ENCODE results near the gene VTA1. TPM values are rescaled to one million over a fixed set of nuclear protein-coding genes. Genes with fewer than 3 reads are reported as not detected.

Gene VTA1
- total and polyA plus RNA-seq, 2 donors (not counting 1 experiment from before 2014, with no cell fraction given): 19.8 to 27.9 TPM

GRCh38 chr6:142235791-142236190 is 88.7 kb downstream of the VTA1 start:
- POLR2A ChIA-PET: no interaction called here
- no CpG with 5 or more reads among the region's 2 CpGs for WGBS (ENCODE audit: insufficient coverage)
- Histone ChIP-seq H3K4me3 (ENCODE audit: control extremely low read depth in 1 of 5, extremely low read depth in 1 of 5, insufficient read depth in 1 of 5, low read depth in 2 of 5, low read length in 4 of 5) (no peak overlapping the region), H3K27me3 (replicated peaks in 1 of 4; ENCODE audit: control extremely low read depth in 1 of 4, control insufficient read depth in 3 of 4, insufficient read depth in 4 of 4, low read length in 3 of 4) (peaks cover 0 to 3% (median 0%) of the 10 kb centered on the region in 4 experiments), H4K20me1 (ENCODE audit: control insufficient read depth, insufficient read depth, low read length, poor library complexity, severe bottlenecking) (no peaks in the 10 kb centered on the region), H3K27ac (ENCODE audit: low read length in 2 of 2) (no peak overlapping the region), H3K9ac (ENCODE audit: low read length) (no peak overlapping the region), H3K4me1 (ENCODE audit: control insufficient read depth in 2 of 2, insufficient read depth in 2 of 2, low read length in 2 of 2) (peaks cover 0 to 4% of the 10 kb centered on the region in 2 donors), H3K79me2 (ENCODE audit: control insufficient read depth, insufficient read depth, low read length) (no peaks in the 10 kb centered on the region), H3K36me3 (replicated peaks in 1 of 2; ENCODE audit: control extremely low read depth in 1 of 2, control insufficient read depth in 1 of 2, extremely low read depth in 1 of 2, insufficient read depth in 2 of 2, low read length in 1 of 2) (no peaks in the 10 kb centered on the region), H3K9me3 (ENCODE audit: control extremely low read depth in 1 of 3, control insufficient read depth in 2 of 3, insufficient read depth in 1 of 3, low read length in 2 of 3) (no peaks in the 10 kb centered on the region), H3K4me2 (replicated peaks; ENCODE audit: low read depth, low read length, poor library complexity, severe bottlenecking) (no peak overlapping the region), H2AFZ (ENCODE audit: insufficient read depth, low read depth, low read length, poor library complexity, severe bottlenecking) (no peak overlapping the region)
- CTCF ChIA-PET: no interaction called here
- Mint-ChIP-seq H3K4me1 (peaks cover 3% of the 10 kb centered on the region), H3K9me3 (ENCODE audit: insufficient read depth) (no peaks in the 10 kb centered on the region), H3K4me3 (no peak overlapping the region), H3K27me3 (peaks cover 18% of the 10 kb centered on the region), H3K27ac (no peak overlapping the region)
- DNase-seq (no peak), ATAC-seq (ENCODE audit: low read depth) (no peak)
- intact Hi-C loops (cut with micrococcal nuclease): no loop called here
- TF ChIP-seq EZH2 (IDR thresholded peaks at IDR 0.05; ENCODE audit: borderline replicate concordance, insufficient read depth, low read depth, low read length, poor library complexity, severe bottlenecking): no peak

GRCh38 chr6:142236691-142237090 is 89.6 kb downstream of the VTA1 start:
- peaks cover 0 to 3% (median 0%) of the 10 kb centered on the region in 4 experiments for H3K27me3 ChIP-seq (replicated peaks in 1 of 4; ENCODE audit: control extremely low read depth in 1 of 4, control insufficient read depth in 3 of 4, insufficient read depth in 4 of 4, low read length in 3 of 4)
- H3K9me3 ChIP-seq (ENCODE audit: control extremely low read depth in 1 of 3, control insufficient read depth in 2 of 3, insufficient read depth in 1 of 3, low read length in 2 of 3): no peaks in the 10 kb centered on the region
- DNase-seq (no peak), ATAC-seq (ENCODE audit: low read depth) (no peak)
- no CpG with 5 or more reads among the region's 4 CpGs for WGBS (ENCODE audit: insufficient coverage)
- no peak overlapping the region for H3K4me2 ChIP-seq (replicated peaks; ENCODE audit: low read depth, low read length, poor library complexity, severe bottlenecking)
- H3K27me3 Mint-ChIP-seq: peaks cover 18% of the 10 kb centered on the region
- H3K36me3 ChIP-seq (replicated peaks in 1 of 2; ENCODE audit: control extremely low read depth in 1 of 2, control insufficient read depth in 1 of 2, extremely low read depth in 1 of 2, insufficient read depth in 2 of 2, low read length in 1 of 2): no peaks in the 10 kb centered on the region
- intact Hi-C loops (cut with micrococcal nuclease): no loop called here
- TF ChIP-seq CTCF (IDR thresholded peaks at IDR 0.05) (no peak), EZH2 (IDR thresholded peaks at IDR 0.05; ENCODE audit: borderline replicate concordance, insufficient read depth, low read depth, low read length, poor library complexity, severe bottlenecking) (no peak)
- H3K27ac ChIP-seq (ENCODE audit: low read length in 2 of 2): no peak overlapping the region
- POLR2A ChIA-PET: no interaction called here
- H3K4me1 Mint-ChIP-seq: peaks cover 3% of the 10 kb centered on the region
- no peaks in the 10 kb centered on the region for H3K79me2 ChIP-seq (ENCODE audit: control insufficient read depth, insufficient read depth, low read length)
- no peak overlapping the region for H3K9ac ChIP-seq (ENCODE audit: low read length)
- H3K4me3 Mint-ChIP-seq: no peak overlapping the region
- H3K27ac Mint-ChIP-seq: no peak overlapping the region
- no peaks in the 10 kb centered on the region for H3K9me3 Mint-ChIP-seq (ENCODE audit: insufficient read depth)
- no peak overlapping the region for H2AFZ ChIP-seq (ENCODE audit: insufficient read depth, low read depth, low read length, poor library complexity, severe bottlenecking)
- CTCF ChIA-PET: no interaction called here
- H3K4me3 ChIP-seq (ENCODE audit: control extremely low read depth in 1 of 5, extremely low read depth in 1 of 5, insufficient read depth in 1 of 5, low read depth in 2 of 5, low read length in 4 of 5): no peak overlapping the region
- H4K20me1 ChIP-seq (ENCODE audit: control insufficient read depth, insufficient read depth, low read length, poor library complexity, severe bottlenecking): no peaks in the 10 kb centered on the region
- peaks cover 0 to 4% of the 10 kb centered on the region in 2 donors for H3K4me1 ChIP-seq (ENCODE audit: control insufficient read depth in 2 of 2, insufficient read depth in 2 of 2, low read length in 2 of 2)
